OCI-LY7 (cell line): ENCODE measurements around the gene PLXNC1. TPM values are rescaled to one million over a fixed set of nuclear protein-coding genes. Genes with fewer than 3 reads are reported as not detected.

Experiments used
- BruUV-seq: library from RNA; stranded (reverse); fragments of 400-500 nt; replicated peaks from 2 replicates; lab custom pipeline; 2021; lab: Mats Ljungman, UMichigan
- CTCF ChIA-PET: fragments of 300-600 bp; sonication (Branson Sonifier 250); formaldehyde crosslinking; loops from one replicate; lab custom pipeline; 2022; ENCODE audit warnings: antibody characterized with exemption; ENCODE audit not compliant: unreplicated experiment; lab: Charles Lee
- POLR2A ChIA-PET: fragments of 300-600 bp; sonication (Branson Sonifier 250); formaldehyde crosslinking; loops from one replicate; lab custom pipeline; 2022; ENCODE audit warnings: antibody characterized with exemption; lab: Charles Lee
- DNase-seq: peaks from one replicate; pipeline ENCODE4 v3.0.0-alpha.2; 2015; ENCODE audit warnings: low spot score
- H2AFZ ChIP-seq: fragments of 200-600 bp; sonication (generic), shearing (Covaris generic); 2 replicates; pipeline ENCODE4 v1.6.1; 2014; ENCODE audit warnings: mild to moderate bottlenecking, antibody characterized with exemption, low read length, moderate library complexity
- H3K27ac ChIP-seq: fragments of 200-600 bp; sonication (generic); 2 replicates; pipeline ENCODE4 v1.5.1; 2014; ENCODE audit warnings: mixed run types, low read depth, mild to moderate bottlenecking, moderate library complexity, low read length, inconsistent platforms; ENCODE audit not compliant: poor library complexity, severe bottlenecking
- H3K36me3 ChIP-seq: fragments of 200-600 bp; sonication (generic); 2 replicates; pipeline ENCODE4 v1.6.1; 2014; ENCODE audit warnings: mild to moderate bottlenecking, antibody characterized with exemption, low read length, moderate library complexity, mixed read lengths; ENCODE audit not compliant: insufficient read depth
- H3K4me1 ChIP-seq: fragments of 200-600 bp; sonication (generic); 2 replicates; pipeline ENCODE4 v1.5.1; 2014; ENCODE audit warnings: mild to moderate bottlenecking, low read length; ENCODE audit not compliant: insufficient read depth, poor library complexity, severe bottlenecking
- H3K4me2 ChIP-seq: fragments of 200-600 bp; sonication (generic); 2 replicates; pipeline ENCODE4 v1.6.1; 2014; ENCODE audit warnings: mild to moderate bottlenecking, low read length
- H3K4me3 ChIP-seq: fragments of 200-600 bp; sonication (generic); 2 replicates; pipeline ENCODE4 v1.5.1; 2014; ENCODE audit warnings: mild to moderate bottlenecking, low read depth, low read length; ENCODE audit not compliant: poor library complexity, severe bottlenecking
- H3K79me2 ChIP-seq: fragments of 200-600 bp; sonication (generic); 2 replicates; pipeline ENCODE4 v1.6.1; 2016; ENCODE audit warnings: low read depth, mild to moderate bottlenecking, low read length, moderate library complexity, mixed read lengths; ENCODE audit not compliant: insufficient read depth
- H3K9me2 ChIP-seq: fragments of 200-600 bp; sonication (generic); 2 replicates; pipeline ENCODE4 v1.6.1; 2016; ENCODE audit warnings: mild to moderate bottlenecking, low read length, mixed read lengths; ENCODE audit not compliant: insufficient read depth
- H3K9me3 ChIP-seq: fragments of 200-600 bp; sonication (generic); 2 replicates; pipeline ENCODE4 v1.6.1; 2014; ENCODE audit warnings: mild to moderate bottlenecking, mixed run types, low read length, mixed read lengths
- H4K20me1 ChIP-seq: fragments of 200-600 bp; sonication (generic); 2 replicates; pipeline ENCODE4 v1.6.1; 2014; ENCODE audit warnings: mild to moderate bottlenecking, antibody characterized with exemption, low read length, moderate library complexity, mixed read lengths; ENCODE audit not compliant: insufficient read depth
- CTCF ChIP-seq: fragments of 200-600 bp; sonication (generic); conservative IDR thresholded peaks from 2 replicates; pipeline ENCODE4 v1.5.1; 2014; ENCODE audit warnings: mild to moderate bottlenecking, antibody characterized with exemption, low read length, moderate library complexity, mixed read lengths
- EZH2phosphoT487 ChIP-seq: fragments of 200-600 bp; sonication (generic); IDR thresholded peaks from 2 replicates; pipeline ENCODE4 v1.6.1; 2018; ENCODE audit warnings: low read depth, borderline replicate concordance, mild to moderate bottlenecking, mixed run types, antibody characterized with exemption, low read length, moderate library complexity, mixed read lengths
- intact Hi-C: fragments of 100-400 bp; cut with micrococcal nuclease; formaldehyde crosslinking; loops from one replicate; pipeline ENCODE4 v1.10.0; 2022; ENCODE audit not compliant: unreplicated experiment
- total RNA-seq, 2 experiments: library from RNA; depleted of rRNA in 1 of 2; stranded (reverse); fragments of >200 nt in 1 of 2; shearing (Covaris generic) in 1 of 2; gene quantifications; 2 replicates each; pipeline ENCODE4 v1.2.3, GENCODE V29; 2014 to 2022

Gene PLXNC1
- total RNA-seq, 2 experiments from 2014 or later = 4.5 to 8.0 TPM

- Histone ChIP-seq H2AFZ (no peak overlapping the region), H3K4me1 (peaks cover 29% of the 10 kb centered on the region), H3K9me3 (no peaks in the 10 kb centered on the region), H3K27ac (no peak overlapping the region), H4K20me1 (peaks cover 12% of the 10 kb centered on the region; the same call in 1 of the 2 replicates), H3K79me2 (no peaks in the 10 kb centered on the region), H3K4me3 (no peak overlapping the region), H3K9me2 (no peaks in the 10 kb centered on the region), H3K36me3 (no peaks in the 10 kb centered on the region), H3K4me2 (no peak overlapping the region)
- DNase-seq = no peak
- no peak for TF ChIP-seq CTCF
- no peak for TF ChIP-seq EZH2phosphoT487
- CTCF ChIA-PET = no interaction called here
- intact Hi-C loops = no loop called here
- POLR2A ChIA-PET = no interaction called here
- BruUV-seq = no TSS peak
These were observed 87.5 kb downstream of the PLXNC1 start for GRCh38 chr12:94235848-94236247.

GRCh38 chr12:94239332-94239993, 91.1 kb downstream of the PLXNC1 start:
- H3K79me2 ChIP-seq = no peaks in the 10 kb centered on the region
- H3K4me1 ChIP-seq = peaks cover 55% of the 10 kb centered on the region
- no peak overlapping the region for H2AFZ ChIP-seq
- H3K9me3 ChIP-seq = no peaks in the 10 kb centered on the region
- no peaks in the 10 kb centered on the region for H3K9me2 ChIP-seq
- H3K4me2 ChIP-seq = peak overlapping the region; percentile 76
- CTCF ChIA-PET = no interaction called here
- no TSS peak for BruUV-seq
- no peaks in the 10 kb centered on the region for H3K36me3 ChIP-seq
- DNase-seq = no peak
- POLR2A ChIA-PET = interaction anchor here (0.7 to 1.6 kb wide), 2 partner anchors 13 to 31 kb away, joined by 3 to 8 read pairs; no protein-coding TSS in a partner anchor
- peak overlapping the region; percentile 42 for H3K4me3 ChIP-seq
- intact Hi-C loops = no loop called here
- no peak overlapping the region for H3K27ac ChIP-seq
- no peak for TF ChIP-seq EZH2phosphoT487
- TF ChIP-seq CTCF = no peak
- peaks cover 12% of the 10 kb centered on the region; the same call in 1 of the 2 replicates for H4K20me1 ChIP-seq

GRCh38 chr12:94240171-94240570, 91.8 kb downstream of the PLXNC1 start:
- Histone ChIP-seq H3K27ac (peak overlapping the region; percentile 25), H3K4me3 (peak overlapping the region; percentile 42), H4K20me1 (peaks cover 12% of the 10 kb centered on the region; the same call in 1 of the 2 replicates), H3K9me2 (no peaks in the 10 kb centered on the region), H3K79me2 (no peaks in the 10 kb centered on the region), H3K4me2 (peak overlapping the region; percentile 76), H3K4me1 (peaks cover 60% of the 10 kb centered on the region), H2AFZ (no peak overlapping the region), H3K9me3 (no peaks in the 10 kb centered on the region), H3K36me3 (no peaks in the 10 kb centered on the region)
- ChIA-PET CTCF (no interaction called here), POLR2A (interaction anchor here (1.2 kb wide), 1 partner anchor 32 kb away, joined by 4 read pairs; no protein-coding TSS in a partner anchor)
- DNase-seq = peak; percentile 90
- intact Hi-C loops = loop anchor here (1.0 to 5.0 kb wide), 2 partner anchors 32 to 68 kb away; no protein-coding TSS in a partner anchor
- BruUV-seq = no TSS peak
- TF ChIP-seq EZH2phosphoT487 (no peak), CTCF (no peak)
